GM21619 (cell line): ENCODE measurements around the gene KLHDC4.
"Not testable (repeated sequence)": the region's sequence is repeated elsewhere in the genome, so short reads cannot be mapped to it uniquely, and the experiment has no call there.

ENCODE experiments used
- ATAC-seq: cut with Tn5 transposase; IDR thresholded peaks from one replicate; pipeline ENCODE4 v1.9.1; 2021; ENCODE audit not compliant: unreplicated experiment

The KLHDC4 gene

DNA sequence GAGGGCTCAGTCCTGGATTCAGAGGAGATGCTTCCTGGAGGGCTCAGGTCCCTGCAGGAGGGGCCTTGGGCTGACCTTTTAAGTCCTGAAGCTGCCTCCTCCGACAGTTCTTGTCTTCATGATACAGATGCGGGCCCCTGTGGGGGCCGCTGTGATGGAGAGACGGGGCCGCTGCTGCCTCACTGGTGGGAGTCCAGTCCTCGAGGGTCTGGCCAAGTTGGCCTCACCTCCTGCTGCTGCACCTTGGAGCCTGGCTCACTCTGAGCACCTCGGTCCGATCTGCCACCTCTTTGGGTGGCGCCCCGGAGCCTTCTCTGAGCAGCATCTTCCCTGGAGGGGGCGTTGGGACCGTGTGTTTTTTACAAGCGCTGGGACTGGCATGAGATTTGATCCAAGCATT is 79.1 kb downstream of the KLHDC4 start:
- no peak for ATAC-seq

DNA sequence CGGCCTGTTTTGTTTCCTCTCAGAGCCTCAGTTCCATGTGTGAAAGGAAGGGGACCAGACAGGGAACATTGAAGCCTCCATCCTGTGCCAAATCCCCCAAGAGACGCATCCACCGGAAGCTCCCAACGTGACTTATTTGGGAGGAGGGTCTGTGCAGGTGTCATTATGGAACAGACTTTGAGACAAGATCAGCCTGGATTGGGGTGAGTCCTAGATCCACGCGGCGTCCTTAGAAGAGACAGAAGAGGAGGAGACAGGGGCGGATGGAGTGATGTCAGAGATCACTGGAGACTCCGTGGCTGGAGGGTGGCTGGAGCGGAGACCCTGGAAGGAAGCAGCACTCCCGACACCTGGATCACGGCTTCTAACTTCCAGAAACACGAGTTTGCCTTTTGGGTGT is 80.0 kb downstream of the KLHDC4 start:
- no peak for ATAC-seq

DNA sequence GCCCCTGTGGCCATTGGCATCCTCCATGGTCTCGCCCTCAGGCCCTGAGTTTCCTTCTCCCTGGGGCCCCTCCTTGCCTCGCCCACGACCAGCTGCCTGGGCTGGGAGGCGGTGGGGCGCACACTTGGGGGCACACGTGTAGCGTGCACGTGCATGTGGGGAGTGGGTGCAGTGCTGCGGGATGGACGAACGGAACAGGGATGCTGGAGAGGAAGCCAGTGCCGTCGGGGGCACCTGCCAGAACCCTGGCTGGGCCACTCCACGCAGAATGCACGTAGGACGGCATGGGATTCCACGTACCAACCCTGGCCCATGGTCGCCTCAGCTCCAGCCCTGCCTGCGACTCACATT is 80.4 kb downstream of the KLHDC4 start:
- no peak for ATAC-seq

DNA sequence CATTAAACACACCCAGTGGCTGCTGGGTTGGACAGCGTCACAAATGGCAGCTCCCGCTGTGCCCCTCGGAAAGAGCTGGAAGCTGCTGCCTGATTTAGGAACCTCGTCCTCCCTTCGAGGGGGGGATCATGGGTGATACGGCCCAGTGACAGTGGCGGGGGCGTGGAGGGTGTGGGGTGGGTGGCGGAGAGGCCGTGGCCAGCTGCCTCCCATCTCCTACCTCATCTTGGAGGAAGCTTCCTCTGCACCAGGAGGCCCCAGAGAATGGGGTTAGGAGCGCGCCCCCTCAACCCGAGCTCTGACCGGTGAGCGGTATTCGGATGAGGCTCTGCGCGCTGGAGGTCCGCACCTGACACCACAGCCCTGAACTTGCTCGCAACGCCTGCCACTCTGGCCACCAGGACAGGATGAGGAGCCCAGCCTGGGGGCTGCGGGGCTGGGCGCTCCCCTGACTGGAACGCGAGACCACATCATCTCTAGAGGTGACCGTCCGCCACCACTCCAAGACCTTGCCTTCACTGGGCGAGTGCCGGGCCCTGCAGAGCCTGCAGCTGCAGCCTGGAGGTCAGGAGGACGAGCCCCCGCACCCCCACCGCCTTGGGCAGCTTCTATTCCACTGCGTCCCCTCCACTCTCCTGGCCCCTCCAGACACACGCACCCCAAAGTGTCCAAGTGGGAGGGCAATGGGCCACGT is 80.9 kb downstream of the KLHDC4 start:
- no peak for ATAC-seq

DNA sequence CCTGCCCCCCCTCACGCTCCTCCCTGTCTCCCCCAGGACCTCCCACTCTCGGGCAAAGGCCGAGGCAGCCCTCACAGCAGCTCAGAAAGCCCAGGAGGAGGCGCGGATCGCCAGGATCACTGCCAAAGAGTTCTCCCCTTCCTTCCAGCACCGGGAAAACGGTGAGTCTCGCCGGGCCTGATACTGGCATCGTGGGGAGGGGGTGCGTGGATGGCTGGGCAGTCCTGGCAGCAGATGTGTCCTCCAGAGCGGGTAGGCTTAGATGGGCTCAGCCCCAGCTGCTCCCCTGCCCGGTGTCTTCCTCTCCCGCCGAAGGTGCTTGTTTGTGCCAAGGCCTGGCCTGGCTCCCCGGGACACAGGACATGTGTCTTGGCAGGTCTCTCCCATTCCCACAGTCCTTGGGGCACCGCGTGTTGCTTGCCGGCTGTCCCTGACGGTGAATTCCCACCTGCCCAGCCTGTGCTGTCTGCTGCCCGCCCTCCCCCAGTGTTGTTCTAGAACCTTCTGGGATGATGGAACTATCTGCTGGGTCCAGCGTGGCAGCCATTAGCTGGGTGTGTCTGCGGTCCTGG is 81.6 kb downstream of the KLHDC4 start:
- no peak for ATAC-seq

DNA sequence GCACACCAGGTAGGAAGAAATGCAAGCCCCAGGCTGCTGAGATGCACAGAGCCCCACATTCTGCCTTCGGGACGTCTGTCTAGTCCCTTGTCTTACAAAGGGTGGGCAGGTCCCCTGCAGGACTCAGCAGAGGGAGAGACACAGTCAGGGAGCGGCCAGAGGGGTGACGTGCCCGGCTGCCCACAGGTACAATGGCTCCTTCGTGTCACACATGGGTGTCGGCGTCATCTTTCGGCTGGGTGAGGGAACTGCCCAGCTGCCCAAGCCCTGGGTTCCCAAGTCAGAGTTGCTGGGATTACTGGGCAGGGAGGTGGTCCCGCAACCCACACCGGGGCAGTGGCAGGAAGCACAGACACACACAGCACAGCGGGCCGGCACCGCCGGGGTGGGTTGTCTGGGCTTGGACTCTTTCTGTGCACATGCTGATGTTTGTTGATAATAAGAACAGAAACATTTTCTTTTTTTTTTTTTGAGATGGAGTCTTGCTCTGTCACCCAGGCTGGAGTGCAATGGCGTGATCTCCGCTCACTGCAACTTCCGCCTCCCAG is 82.9 kb downstream of the KLHDC4 start:
- no peak for ATAC-seq

DNA sequence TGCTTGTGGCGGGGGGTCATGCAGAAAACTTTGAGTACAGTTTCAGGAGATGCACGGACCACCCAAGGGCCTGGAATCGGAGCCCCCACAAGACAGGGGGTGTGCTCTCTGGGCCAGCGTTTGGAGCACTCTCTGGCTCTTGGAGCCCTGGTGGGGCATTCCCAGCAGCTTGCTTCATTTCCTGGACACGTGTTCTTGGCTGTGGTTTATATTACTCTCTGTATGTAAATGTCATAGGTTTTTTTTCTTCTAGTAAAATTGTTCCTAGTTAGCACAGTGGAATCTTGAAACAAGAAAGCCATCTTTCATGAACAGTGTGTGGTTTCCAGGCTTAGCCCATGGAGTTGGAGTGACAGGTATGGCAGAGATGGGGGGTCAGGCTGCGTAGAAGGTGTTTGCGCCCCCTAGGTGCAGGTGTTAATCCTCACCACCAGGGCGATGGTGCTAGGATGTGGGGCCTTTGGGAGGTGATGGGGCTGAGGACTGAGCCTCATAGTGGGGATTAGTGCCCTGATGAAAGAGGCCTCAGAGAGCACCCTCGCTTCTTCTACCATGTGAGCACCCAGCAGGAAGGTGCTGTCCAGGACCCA is 83.7 kb downstream of the KLHDC4 start:
- ATAC-seq = no peak

DNA sequence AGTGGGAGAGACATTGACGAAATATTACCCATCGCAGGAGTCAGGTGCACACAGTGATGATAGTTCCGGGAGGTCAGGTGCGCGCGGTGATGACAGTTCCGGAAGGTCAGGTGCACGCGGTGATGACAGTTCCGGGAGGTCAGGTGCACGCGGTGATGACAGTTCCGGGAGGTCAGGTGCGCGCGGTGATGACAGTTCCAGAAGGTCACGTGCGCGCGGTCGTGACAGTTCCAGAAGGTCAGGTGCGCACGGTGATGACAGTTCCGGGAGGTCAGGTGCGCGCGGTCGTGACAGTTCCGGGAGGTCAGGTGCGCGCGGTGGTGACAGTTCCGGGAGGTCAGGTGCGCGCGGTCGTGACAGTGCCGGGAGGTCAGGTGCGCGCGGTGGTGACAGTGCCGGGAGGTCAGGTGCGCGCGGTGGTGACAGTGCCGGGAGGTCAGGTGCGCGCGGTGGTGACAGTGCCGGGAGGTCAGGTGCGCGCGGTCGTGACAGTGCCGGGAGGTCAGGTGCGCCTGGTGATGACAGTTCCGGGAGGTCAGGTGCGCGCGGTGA is 84.7 kb downstream of the KLHDC4 start:
- not testable (repeated sequence) for ATAC-seq

DNA sequence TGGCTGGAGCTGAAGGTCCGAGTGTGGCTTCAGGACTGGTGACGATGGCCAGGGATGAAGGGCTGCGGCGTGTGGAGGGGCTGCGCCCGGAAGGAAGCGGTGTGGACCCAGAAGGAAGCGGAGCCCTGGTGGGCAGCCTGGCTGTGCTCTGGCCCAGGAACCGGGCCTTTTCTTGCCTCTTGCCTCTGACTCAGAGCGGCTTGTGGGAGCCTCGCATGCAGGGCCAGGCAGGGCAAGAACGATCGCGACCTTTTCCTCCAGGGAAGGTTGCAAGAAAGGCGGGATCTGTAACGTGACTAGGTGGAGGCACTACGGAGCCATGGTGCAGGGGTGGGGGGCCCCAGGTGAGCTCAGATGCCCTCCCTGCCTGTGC is 85.5 kb downstream of the KLHDC4 start:
- no peak for ATAC-seq

DNA sequence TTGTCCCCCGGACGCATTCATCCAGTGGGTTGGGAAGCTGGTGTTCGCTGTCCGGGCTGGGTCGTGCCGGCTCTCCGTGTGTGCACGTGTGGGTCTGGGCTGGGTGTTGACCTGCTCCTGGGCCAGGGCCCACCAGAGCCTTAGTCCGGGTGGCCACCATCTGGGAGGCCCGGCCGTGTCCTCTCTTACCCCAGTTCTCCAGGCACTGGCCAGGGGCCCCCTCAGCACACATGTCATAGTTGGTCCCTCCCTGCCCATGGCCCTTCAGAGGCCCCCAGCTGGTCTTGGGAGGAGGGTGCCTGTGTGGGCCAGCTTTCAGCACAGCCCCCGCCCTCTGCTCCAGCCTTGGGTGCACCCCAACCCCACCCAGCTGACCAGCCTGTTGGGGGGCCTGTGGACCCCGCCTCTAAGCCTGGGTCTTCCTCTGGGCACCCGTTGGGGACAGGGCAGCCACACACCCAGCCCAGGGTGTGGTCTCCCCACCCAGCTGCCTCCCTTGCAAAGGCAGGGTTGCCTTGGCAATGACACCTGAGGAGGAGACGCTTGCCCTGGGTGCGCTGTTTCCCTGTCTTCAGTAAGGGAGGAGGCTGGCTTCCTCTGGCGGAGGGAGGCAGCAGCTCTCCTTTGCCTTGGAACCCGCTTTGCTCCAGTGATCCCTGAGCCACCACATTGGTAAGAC is 86.1 kb downstream of the KLHDC4 start:
- ATAC-seq = no peak

DNA sequence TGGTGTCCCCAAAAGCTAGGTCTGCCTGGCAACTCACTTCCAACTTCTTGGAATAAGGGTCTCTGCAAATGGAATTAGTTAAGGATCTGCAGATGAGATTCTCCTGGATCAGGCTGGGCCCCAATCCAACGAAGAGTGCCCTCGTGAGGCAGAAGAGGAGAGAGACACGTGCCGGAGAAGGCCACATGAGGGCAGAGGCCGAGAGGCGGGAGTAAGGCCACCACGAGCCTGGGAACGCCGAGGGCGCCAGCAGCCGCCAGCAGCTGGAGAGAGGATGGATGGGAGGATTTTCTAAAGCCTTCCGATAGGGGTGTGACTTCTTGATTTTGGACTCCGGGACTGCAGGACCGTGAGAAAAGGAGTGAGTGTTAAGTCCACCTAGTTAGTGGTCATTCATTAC is 87.2 kb downstream of the KLHDC4 start:
- no peak for ATAC-seq

DNA sequence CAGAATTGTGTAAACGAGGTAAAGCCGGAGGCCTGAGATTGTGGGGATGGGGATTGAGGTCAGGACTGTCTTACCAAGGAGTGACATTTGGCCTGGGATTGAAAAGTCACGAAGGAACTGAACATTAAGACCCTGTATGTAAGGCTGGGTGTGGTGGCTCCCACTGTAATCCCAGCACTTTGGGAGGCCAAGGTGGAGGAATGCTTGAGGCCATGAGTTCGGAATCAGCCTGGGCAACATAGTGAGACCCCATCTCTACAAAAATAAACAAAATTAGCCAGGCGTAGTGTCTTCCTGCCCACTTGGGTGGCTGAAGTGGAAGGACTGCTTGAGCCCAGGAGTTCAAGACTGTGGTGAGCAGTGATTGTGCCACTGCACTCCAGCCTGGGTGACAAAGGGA is 88.0 kb downstream of the KLHDC4 start:
- no peak for ATAC-seq

DNA sequence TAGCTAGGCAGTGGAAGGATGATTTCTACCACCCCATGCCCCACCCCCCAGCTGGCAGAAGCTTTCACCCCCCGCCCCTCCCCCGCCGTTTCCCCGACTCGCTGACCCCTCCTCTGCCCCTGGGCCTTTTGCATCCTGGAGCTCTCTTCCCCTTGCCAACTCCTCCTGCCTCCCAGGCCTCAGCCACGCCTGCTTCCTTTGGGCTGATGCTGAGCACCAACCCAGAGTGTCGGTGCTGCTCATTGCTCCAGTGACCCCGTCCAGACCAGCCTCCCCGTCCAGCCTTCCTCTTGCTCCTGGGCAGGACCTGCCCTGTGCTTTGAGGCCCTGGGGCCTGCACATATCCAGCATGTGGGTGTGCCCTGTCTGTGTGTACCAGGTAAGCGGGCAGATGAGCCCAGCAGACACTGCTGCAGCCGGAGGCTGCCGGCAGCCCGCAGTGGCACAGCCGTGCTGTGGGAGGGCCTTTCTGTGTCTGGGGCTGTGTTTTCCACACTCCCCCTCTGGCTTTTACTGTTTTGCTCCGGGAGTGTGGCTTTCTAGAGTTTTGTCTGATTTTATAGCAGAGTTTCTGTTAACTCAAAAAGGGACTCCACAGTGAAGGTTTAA is 90.6 kb downstream of the KLHDC4 start:
- ATAC-seq = no peak

DNA sequence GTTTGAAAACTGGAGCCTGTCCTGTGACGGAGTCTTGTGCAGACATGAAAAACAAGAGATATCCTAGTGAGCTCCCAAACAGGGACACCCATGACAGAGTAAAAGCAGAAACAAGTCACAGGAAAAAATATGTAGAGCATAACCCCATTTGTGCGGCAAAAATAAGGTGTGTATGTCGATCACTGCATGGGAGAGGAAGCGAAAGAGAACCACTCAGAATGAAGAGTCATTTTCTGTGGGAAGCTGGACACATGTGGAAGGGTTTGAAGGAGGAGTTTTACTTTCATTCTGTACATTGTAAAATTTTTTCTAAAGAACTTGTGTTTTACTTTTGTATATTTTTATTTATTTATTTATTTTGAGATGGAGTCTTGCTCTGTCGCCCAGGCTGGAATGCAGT is 91.4 kb downstream of the KLHDC4 start:
- no peak for ATAC-seq

DNA sequence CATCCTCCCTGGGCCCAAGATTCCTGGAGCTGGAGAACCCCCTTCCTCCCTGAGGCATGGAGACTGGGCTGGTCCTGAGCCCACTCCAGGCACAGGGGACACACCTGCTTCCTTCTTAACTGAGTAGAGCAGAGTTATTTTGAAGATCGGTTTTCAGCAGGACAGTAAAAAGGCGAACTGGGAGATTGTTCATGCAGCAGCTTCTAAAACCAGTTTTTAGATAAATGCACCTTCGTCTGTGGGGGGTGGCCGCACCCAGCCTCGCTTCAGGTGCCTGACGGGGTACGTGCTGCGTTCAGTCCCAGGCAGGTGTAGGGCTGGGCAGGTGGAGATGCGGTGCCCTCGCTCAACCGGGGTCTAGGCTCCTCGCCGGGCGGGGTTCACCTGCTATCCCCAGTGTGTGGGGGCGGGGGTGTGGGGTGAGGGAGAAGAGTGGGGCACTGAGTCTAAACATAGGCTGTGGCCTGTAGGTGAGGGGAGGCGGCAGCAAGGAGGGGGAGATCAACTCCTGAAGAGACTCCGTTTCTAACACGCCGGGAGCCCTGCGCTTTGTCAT is 94.0 kb downstream of the KLHDC4 start:
- no peak for ATAC-seq

DNA sequence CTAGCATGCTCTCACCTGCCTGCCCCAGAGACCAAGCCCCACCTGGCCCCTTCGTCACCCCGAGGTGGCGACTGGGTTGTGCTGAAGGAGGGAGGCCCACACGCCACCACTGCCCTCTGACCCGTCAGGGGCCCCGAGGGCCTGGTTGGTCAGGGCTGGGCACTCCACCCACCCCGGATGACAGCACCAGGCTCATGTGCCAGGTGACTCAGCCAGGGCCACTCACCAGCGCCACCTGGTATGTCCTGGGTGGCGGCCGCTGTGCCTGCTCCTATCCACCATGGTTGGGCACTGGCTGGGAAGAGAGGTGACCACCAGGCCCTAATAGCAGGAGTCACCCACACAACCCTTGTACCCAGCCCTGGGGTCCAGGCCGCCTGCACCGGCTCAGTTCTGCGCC is 94.6 kb downstream of the KLHDC4 start:
- no peak for ATAC-seq

DNA sequence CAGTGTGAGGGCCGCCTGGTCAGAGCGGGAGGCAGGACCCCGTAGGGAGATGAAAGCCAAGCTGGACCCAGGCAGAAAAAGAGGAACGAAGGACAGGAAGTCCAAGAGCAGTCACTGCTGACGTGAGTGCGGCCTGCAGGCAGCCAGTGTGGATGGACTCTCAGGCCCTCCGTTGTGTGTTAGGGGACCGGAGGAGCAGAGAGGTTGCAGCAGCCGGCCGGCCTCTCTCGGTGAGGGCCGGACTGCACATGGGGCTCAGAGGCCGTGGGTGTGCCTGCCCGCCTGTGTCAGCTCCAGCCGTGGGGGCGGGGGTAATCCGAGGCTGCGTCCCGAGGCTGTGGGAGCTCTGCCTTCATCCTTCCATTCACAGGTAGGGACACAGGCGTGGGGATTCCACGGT is 96.1 kb downstream of the KLHDC4 start:
- ATAC-seq = no peak

DNA sequence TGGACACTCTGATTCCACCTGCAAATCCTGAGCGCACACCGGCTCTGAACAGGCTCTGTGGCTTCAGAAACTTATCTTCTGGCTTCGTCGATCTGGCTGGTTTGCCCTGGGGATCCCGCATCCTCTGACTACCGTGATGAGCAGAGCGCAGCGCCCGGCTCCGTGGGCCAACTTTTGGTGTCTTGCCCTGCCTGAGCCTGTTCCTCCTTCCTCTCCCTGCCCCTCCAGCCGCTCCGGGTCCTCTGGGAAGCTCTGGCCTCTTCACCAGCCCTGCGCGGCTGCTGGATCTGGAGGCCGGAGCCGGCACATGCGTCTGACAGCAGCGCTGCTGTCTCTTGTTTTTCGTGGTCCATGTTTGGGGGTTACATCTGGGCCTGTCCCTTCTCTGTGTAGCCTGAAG is 97.8 kb downstream of the KLHDC4 start:
- ATAC-seq = no peak

DNA sequence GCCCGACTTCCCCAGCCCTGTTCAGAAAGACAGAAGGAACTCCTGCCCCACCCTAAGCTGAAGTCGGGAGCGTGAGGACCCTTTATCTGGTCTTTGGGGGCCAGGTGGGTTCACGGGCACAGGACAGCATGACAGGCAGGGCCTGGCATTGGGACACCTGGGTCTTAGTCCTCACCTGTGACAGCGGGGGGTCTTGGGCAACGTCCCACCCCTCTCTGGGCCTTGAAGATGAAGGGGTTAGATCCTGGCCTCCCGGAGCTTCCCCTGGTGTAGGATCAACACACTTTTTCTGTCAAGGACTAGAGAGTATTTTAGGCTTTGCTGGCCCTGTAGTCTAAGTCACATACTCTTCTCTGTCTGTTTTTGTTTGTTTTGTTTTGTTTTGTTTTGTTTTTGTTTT is 98.3 kb downstream of the KLHDC4 start:
- no peak for ATAC-seq

DNA sequence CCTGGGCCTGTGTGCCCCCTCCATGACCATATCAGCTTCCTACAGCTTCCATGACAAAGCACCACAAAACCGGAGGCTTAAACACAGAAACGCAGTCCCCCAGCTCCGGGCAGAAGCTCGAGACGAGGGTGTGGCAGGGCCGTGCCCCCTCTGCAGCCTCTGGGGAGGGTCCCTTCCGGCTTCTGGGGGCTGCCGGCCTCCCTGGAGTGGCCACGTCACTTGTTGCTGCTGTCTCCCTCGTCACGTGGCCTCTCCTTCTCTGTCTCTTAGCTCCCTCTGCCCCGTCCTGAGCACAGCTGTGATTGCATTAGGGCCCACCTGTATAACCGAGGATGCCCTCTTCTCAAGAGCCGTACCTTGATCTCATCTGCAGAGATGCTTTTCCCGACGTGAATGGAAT is 98.9 kb downstream of the KLHDC4 start:
- ATAC-seq = no peak

DNA sequence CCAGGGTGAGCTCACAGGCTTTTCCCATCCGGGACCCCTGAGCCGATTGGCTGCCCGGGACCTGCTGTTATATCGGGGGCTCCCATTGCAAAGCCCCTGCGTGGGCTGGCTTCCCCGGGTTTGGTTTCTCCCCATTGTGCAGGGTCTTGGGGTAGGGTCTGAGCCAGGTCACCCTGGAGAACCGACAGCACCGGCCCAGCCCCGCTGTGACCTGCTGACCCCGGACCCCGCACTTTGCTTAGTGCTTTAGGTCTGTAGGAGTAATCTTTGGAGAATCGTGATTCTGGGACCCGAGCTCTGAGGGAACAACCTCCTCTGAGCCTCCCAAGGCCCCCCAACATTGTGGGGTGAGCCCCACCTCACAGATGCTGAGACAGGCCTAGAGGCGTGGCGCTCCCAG is 100.6 kb downstream of the KLHDC4 start:
- ATAC-seq = no peak
